ENCODE data around the gene CCDC159.
"Not testable (repeated sequence)": the region's sequence is repeated elsewhere in the genome, so short reads cannot be mapped to it uniquely, and the experiment has no call there.

Gene CCDC159

DNA sequence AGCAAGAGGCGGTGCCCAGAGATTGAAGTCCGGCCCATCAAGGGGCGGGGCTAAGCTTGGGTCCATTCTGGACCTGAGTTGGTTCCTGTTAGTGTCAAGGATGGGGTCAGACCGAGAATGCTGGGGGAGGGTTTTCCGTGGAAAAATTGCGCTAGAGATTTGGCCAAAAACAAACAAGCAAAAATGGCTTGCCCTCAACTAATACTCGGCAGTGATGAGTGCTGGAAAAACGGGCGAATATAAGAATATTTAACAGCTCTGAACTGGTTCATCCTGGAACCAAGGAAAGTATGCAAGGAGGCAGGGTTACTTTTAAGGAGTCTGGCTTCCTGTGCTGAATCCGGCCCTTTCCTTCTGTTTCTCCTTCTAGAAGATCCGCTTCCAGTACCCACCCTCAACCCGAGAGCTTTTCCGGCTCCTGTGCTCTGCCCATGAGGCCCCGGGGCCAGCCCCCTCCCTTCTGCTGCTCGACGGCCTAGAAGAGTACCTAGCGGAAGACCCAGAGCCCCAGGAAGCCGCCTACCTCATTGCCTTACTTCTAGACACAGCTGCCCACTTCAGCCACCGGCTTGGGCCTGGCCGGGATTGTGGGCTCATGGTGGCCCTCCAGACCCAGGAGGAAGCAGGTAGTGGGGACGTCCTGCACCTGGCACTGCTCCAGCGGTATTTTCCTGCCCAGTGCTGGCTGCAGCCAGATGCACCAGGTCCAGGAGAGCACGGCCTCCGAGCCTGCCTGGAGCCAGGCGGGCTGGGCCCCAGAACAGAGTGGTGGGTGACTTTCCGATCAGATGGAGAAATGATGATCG, 29.0 kb downstream of the CCDC159 start:
- TF ChIP-seq, protein P1, sequence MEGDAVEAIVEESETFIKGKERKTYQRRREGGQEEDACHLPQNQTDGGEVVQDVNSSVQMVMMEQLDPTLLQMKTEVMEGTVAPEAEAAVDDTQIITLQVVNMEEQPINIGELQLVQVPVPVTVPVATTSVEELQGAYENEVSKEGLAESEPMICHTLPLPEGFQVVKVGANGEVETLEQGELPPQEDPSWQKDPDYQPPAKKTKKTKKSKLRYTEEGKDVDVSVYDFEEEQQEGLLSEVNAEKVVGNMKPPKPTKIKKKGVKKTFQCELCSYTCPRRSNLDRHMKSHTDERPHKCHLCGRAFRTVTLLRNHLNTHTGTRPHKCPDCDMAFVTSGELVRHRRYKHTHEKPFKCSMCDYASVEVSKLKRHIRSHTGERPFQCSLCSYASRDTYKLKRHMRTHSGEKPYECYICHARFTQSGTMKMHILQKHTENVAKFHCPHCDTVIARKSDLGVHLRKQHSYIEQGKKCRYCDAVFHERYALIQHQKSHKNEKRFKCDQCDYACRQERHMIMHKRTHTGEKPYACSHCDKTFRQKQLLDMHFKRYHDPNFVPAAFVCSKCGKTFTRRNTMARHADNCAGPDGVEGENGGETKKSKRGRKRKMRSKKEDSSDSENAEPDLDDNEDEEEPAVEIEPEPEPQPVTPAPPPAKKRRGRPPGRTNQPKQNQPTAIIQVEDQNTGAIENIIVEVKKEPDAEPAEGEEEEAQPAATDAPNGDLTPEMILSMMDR (IDR thresholded peaks at IDR 0.05; ENCODE audit: extremely low read depth, missing control alignments) = no peak

DNA sequence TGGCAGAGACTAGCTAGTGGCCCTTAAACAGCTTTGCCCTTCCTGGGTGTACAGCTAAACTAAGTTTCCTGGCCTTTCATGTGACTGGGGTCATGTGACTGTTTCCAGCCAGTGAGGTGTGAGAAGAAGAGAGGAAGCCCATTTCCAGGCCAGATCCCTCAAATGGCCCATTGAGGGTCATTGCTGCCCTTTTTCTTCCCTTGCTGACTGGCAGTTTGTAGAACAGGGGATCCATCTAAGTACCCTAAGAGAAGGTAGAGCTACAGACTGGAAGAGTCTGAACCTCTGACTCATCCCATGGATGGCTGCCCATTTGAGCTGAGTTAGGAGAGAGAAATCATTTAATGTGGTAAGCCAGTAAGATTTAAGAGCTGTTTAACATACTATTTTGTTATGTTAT, 30.9 kb downstream of the CCDC159 start:
- TF ChIP-seq, protein P1 (IDR thresholded peaks at IDR 0.05; ENCODE audit: extremely low read depth, missing control alignments) = no peak
- peak; percentile 50 for DNase-seq (ENCODE audit: low spot score)

More for the DNA sequence above, 29.0 kb downstream of the CCDC159 start:
- peak; percentile 58 for DNase-seq (ENCODE audit: low spot score)

DNA sequence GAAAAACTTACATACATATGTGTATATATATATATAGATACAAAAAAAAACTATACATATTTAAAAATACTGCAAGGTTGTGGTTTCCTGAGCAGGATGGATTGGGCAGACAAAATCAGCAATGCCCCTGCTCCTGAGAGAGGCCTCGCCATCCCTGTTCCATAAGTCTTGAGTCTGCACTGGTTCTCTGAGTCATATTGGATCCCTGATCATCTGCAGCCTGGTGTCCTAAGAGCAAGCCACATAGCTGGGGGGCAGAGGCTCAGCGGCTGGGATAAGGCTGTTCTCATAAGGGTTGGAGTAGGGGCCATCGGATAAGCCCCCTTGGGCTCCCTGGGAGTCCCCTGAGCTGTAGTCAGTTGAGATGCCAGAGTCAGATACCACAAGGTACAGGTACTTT, 31.4 kb downstream of the CCDC159 start:
- TF ChIP-seq, protein P1 (IDR thresholded peaks at IDR 0.05; ENCODE audit: extremely low read depth, missing control alignments) = no peak
- no peak for DNase-seq (ENCODE audit: low spot score)

DNA sequence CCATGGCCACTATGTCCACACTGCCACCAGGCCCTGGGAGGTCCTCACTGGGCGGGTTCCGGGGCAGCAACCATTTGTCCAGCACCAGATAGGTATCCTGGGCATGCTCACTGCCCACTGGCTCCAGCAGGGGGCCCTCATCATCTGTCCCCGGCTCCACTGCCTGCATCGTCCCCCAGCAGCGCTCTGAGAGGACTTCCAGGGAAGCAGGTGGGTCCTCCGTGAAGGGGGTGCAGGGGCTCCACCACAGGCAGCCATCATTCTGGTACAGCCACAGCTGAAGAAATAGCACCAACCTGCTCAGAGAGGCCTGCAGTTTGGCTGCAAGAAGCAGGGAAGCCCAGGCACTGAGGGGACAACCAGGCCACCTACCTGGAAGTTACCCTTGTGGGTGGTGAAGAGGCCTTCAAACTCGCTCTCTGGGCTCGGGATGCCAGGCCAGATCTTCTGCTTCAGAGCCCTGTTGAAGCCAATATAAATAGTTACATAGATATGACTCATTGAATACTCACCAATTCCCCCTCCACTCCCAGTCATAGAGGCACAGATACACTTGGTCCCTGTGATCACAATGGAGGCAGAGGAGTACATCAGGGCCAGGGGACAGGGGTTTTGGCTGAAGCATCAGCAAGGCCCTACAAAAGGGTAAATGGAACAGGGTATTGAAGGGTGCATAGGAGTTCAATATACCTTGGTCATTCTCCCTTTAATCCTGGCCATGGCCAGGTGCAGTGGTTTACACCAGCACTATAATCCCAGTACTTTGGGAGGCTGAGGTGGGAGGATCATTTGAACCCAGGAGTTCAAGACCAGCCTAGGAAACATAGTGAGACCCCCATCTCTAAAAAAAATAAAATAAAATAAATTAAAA, 32.2 kb downstream of the CCDC159 start:
- DNase-seq (ENCODE audit: low spot score) = peak; percentile 25
- TF ChIP-seq, protein P1 (IDR thresholded peaks at IDR 0.05; ENCODE audit: extremely low read depth, missing control alignments) = peak; percentile 73

DNA sequence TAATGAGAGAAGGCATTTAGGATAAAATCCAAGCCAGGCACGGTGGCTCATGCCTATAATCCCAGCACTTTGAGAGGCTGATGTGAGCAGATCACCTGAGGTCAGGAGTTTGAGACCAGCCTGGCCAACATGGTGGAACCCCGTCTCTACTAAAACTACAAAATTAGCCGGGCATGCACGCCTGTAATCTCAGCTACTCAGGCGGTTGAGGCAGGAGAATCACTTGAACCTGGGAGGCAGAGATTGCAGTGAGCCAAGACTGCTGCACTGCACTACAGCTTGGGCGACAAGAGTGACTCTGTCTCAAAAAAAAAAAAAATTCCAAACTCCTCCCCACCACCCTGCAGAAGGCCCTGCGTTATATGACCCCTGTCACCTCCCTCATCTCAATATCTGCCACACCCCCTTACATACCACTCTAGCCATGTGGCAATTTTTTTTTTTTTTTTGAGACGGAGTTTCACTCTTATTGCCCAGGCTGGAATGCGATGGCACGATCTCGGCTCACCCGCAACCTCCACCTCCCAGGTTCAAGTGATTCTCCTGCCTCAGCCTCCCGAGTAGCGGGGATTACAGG, 33.0 kb downstream of the CCDC159 start:
- DNase-seq (ENCODE audit: low spot score) = not testable (repeated sequence)

DNA sequence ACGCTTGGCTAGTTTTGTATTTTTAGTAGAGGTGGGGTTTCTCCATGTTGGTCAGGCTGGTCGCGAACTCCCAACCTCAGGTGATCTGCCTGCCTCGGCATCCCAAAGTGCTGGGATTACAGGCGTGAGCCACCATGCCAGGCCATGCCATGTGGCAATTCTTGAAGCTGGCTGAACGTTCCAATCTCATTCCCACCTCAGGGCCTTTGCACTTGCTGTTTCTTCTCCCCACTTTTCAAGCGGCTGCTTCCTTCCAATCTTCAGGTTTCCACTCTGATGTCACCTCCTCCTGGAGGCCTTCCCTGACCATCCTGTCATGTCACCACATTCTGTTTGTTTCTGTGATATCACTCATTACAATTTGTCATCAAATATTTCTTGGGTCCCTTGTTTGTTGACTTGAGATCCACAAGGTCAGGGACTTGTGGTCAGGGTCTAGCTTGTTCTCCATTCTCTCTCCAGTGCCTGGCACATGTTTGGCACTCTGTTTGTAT, 33.6 kb downstream of the CCDC159 start:
- TF ChIP-seq, protein P1 (IDR thresholded peaks at IDR 0.05; ENCODE audit: extremely low read depth, missing control alignments) = no peak
- no peak for DNase-seq (ENCODE audit: low spot score)

DNA sequence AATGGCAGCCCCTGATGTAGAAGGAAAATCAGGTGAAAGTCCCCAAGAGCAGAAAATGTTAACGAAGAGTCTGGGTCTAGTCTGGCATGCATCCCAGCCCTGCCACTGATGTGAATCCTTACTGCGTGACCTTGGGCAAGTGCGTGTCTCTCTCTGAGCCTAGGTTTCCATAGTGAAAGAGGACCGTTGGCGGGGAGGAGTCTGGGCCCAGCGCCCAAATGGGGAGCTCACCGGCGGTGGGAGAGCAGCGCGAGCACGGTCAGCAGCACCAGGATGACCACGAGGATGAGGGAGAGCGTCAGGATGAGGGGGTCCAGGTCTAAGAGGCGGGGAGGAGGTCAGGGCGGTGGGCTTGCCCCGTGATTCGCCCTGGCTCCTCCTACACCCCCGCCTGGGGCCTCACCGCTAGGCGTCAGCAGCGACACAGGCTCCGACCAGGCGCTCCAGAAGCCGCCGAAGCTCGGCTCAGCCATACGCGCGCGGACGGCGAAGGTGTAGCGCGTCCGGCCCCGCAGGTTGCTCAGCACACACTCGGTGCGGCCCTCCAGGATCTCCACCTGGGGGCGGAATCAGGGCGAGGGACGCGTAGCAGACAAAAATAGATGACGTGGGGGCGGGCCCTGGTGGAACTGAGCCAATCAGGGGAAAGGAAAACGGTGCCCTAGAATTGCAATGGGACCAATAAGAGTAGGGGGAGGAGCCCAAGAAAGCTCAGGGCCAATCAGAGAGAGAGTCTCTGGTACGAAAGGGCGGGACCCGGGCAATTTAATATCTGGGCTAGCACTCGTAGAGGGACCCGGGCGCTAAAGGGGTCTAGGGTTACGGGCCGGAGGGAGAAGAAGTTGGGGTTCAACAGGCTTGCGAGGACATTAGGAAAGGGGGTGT, 34.6 kb downstream of the CCDC159 start:
- TF ChIP-seq, protein P1 (IDR thresholded peaks at IDR 0.05; ENCODE audit: extremely low read depth, missing control alignments) = peak; percentile 52
- DNase-seq (ENCODE audit: low spot score) = peak; percentile 98

Measured in GM20000 (cell line).